IMR-90 (cell line): ENCODE results near the gene CTIF. TPM values are rescaled to one million over a fixed set of nuclear protein-coding genes. Genes with fewer than 3 reads are reported as not detected.

Source experiments
- ATAC-seq: fragments of 200-7000 bp; cut with Tn5 transposase; 2 replicates; pipeline ENCODE4 v1.9.1; 2020; ENCODE audit warnings: low read depth, mild to moderate bottlenecking, moderate library complexity
- BruUV-seq: library from RNA; stranded (reverse); fragments of 400-500 nt; replicated peaks from 2 replicates; lab custom pipeline; 2021; lab: Mats Ljungman, UMichigan
- CTCF ChIA-PET: fragments of 300-600 bp; formaldehyde crosslinking; extraction: SDS; loops from one replicate; lab custom pipeline; 2021; ENCODE audit warnings: antibody characterized with exemption; lab: Yijun Ruan, JAX
- POLR2A ChIA-PET: fragments of 300-600 bp; sonication (Branson Sonifier 250); formaldehyde crosslinking; loops from one replicate; lab custom pipeline; 2022; ENCODE audit warnings: antibody characterized with exemption; ENCODE audit not compliant: unreplicated experiment; lab: Charles Lee
- DNase-seq: peaks from one replicate; pipeline ENCODE4 v3.0.0; 2013
- H2AFZ ChIP-seq: replicated peaks from 2 replicates; pipeline ENCODE3; 2013; ENCODE audit warnings: low read length, mild to moderate bottlenecking; ENCODE audit not compliant: poor library complexity
- H2AK5ac ChIP-seq: 2 replicates; pipeline ENCODE4 v1.6.1; 2013; ENCODE audit warnings: low read depth, low read length, inconsistent platforms
- H2AK9ac ChIP-seq: replicated peaks from 2 replicates; pipeline ENCODE3; 2013; ENCODE audit warnings: mild to moderate bottlenecking, low read depth, low read length, moderate library complexity; ENCODE audit not compliant: poor library complexity
- H2BK120ac ChIP-seq: 2 replicates; pipeline ENCODE4 v1.6.1; 2013; ENCODE audit warnings: low read depth, low read length, inconsistent platforms
- H2BK15ac ChIP-seq: 3 replicates; pipeline ENCODE4 v1.6.1; 2013; ENCODE audit warnings: low read depth, low read length, inconsistent platforms
- H2BK20ac ChIP-seq: 2 replicates; pipeline ENCODE4 v1.6.1; 2013; ENCODE audit warnings: low read depth, mild to moderate bottlenecking, inconsistent platforms, low read length, moderate library complexity
- H2BK5ac ChIP-seq: 2 replicates; pipeline ENCODE4 v1.6.1; 2013; ENCODE audit warnings: mild to moderate bottlenecking, low read depth, low read length, inconsistent platforms; ENCODE audit not compliant: poor library complexity, severe bottlenecking
- H3K14ac ChIP-seq: replicated peaks from 2 replicates; pipeline ENCODE4 v1.6.1; 2013; ENCODE audit warnings: low read depth, low read length, inconsistent platforms
- H3K18ac ChIP-seq: 2 replicates; pipeline ENCODE4 v1.6.1; 2013; ENCODE audit warnings: low read depth, low read length, control low read depth
- H3K23ac ChIP-seq: 2 replicates; pipeline ENCODE4 v1.6.1; 2013; ENCODE audit warnings: low read depth, low read length, inconsistent platforms
- H3K27ac ChIP-seq: 2 replicates; pipeline ENCODE4 v1.5.1; 2013; ENCODE audit warnings: mild to moderate bottlenecking, control low read depth, low read length; ENCODE audit not compliant: insufficient read depth
- H3K27me3 ChIP-seq: 2 replicates; pipeline ENCODE4 v1.6.1; 2013; ENCODE audit warnings: low read length; ENCODE audit not compliant: control insufficient read depth, insufficient read depth
- H3K36me3 ChIP-seq: 2 replicates; pipeline ENCODE4 v1.6.1; 2013; ENCODE audit warnings: low read length, mixed read lengths; ENCODE audit not compliant: control insufficient read depth, insufficient read depth
- H3K4ac ChIP-seq: 2 replicates; pipeline ENCODE4 v1.6.1; 2013; ENCODE audit warnings: low read depth, low read length, inconsistent platforms
- H3K4me1 ChIP-seq: 2 replicates; pipeline ENCODE4 v1.6.1; 2013; ENCODE audit warnings: low read length, mixed read lengths; ENCODE audit not compliant: control insufficient read depth, insufficient read depth
- H3K4me2 ChIP-seq: 2 replicates; pipeline ENCODE4 v1.6.1; 2013; ENCODE audit warnings: low read depth, mild to moderate bottlenecking, control low read depth, low read length, moderate library complexity
- H3K4me3 ChIP-seq: 2 replicates; pipeline ENCODE4 v1.5.1; 2013; ENCODE audit warnings: low read depth, mild to moderate bottlenecking, control low read depth, low read length, moderate library complexity; ENCODE audit not compliant: insufficient read depth
- H3K56ac ChIP-seq: 2 replicates; pipeline ENCODE4 v1.6.1; 2013; ENCODE audit warnings: low read length, inconsistent platforms; ENCODE audit not compliant: insufficient read depth; ENCODE audit errors: extremely low read depth
- H3K79me1 ChIP-seq, 2 experiments: 2 replicates each; pipeline ENCODE4 v1.6.1; 2013; ENCODE audit warnings: low read length in 2 of 2, inconsistent platforms in 1 of 2, low read depth in 1 of 2
- H3K9ac ChIP-seq: 2 replicates; pipeline ENCODE4 v1.6.1; 2013; ENCODE audit warnings: low read depth, low read length, control low read depth
- H3K9me1 ChIP-seq: 2 replicates; pipeline ENCODE4 v1.6.1; 2013; ENCODE audit warnings: low read length, inconsistent platforms; ENCODE audit not compliant: insufficient read depth
- H3K9me3 ChIP-seq: 2 replicates; pipeline ENCODE4 v1.6.1; 2013; ENCODE audit warnings: low read length; ENCODE audit not compliant: control insufficient read depth, insufficient read depth
- H4K20me1 ChIP-seq: 2 replicates; pipeline ENCODE4 v1.6.1; 2013; ENCODE audit warnings: low read length, inconsistent platforms; ENCODE audit not compliant: insufficient read depth
- H4K5ac ChIP-seq: 2 replicates; pipeline ENCODE4 v1.6.1; 2013; ENCODE audit warnings: mild to moderate bottlenecking, low read depth, low read length, control low read depth
- H4K8ac ChIP-seq, 2 experiments: 2 replicates each; pipeline ENCODE4 v1.6.1; 2013; ENCODE audit warnings: low read depth in 2 of 2, low read length in 2 of 2, control low read depth in 1 of 2, inconsistent platforms in 1 of 2
- H4K91ac ChIP-seq: 2 replicates; pipeline ENCODE4 v1.6.1; 2013; ENCODE audit warnings: low read depth, low read length, inconsistent platforms; ENCODE audit not compliant: insufficient read depth
- BHLHE40 ChIP-seq: fragments of 150-350 bp; IDR thresholded peaks from 2 replicates; pipeline ENCODE4 v1.6.1; 2016; ENCODE audit warnings: mild to moderate bottlenecking, low read depth, low read length
- CEBPB ChIP-seq: IDR thresholded peaks from 2 replicates; pipeline ENCODE4 v1.6.1; 2012; ENCODE audit warnings: low read depth, low read length, improper control_type of control experiment
- CHD1 ChIP-seq: IDR thresholded peaks from 2 replicates; pipeline ENCODE4 v1.6.1; 2012; ENCODE audit warnings: low read depth, low read length, improper control_type of control experiment
- ELK1 ChIP-seq: fragments of 150-350 bp; IDR thresholded peaks from 2 replicates; pipeline ENCODE4 v1.6.1; 2016; ENCODE audit warnings: low read depth, mild to moderate bottlenecking, low read length, moderate library complexity, borderline replicate concordance
- FOS ChIP-seq: fragments of 150-350 bp; IDR thresholded peaks from 2 replicates; pipeline ENCODE4 v1.6.1; 2016; ENCODE audit warnings: low read depth, low read length
- MAFK ChIP-seq: IDR thresholded peaks from 2 replicates; pipeline ENCODE4 v1.6.1; 2012; ENCODE audit warnings: low read depth, low read length, improper control_type of control experiment
- MAZ ChIP-seq: IDR thresholded peaks from 2 replicates; pipeline ENCODE4 v1.6.1; 2012; ENCODE audit warnings: low read depth, mild to moderate bottlenecking, low read length, improper control_type of control experiment, moderate library complexity, borderline replicate concordance
- MXI1 ChIP-seq: IDR thresholded peaks from 2 replicates; pipeline ENCODE4 v1.6.1; 2012; ENCODE audit warnings: low read depth, mild to moderate bottlenecking, low read length, moderate library complexity, borderline replicate concordance
- NFE2L2 ChIP-seq: fragments of 150-350 bp; IDR thresholded peaks from 2 replicates; pipeline ENCODE4 v1.6.1; 2016; ENCODE audit warnings: low read depth, mild to moderate bottlenecking, low read length
- POLR2A ChIP-seq: IDR thresholded peaks from 2 replicates; pipeline ENCODE4 v1.6.1; 2012; ENCODE audit warnings: mild to moderate bottlenecking, low read depth, low read length
- RAD21 ChIP-seq: IDR thresholded peaks from 2 replicates; pipeline ENCODE4 v1.6.1; 2012; ENCODE audit warnings: low read length, improper control_type of control experiment
- RCOR1 ChIP-seq: IDR thresholded peaks from 2 replicates; pipeline ENCODE4 v1.6.1; 2012; ENCODE audit warnings: mild to moderate bottlenecking, low read length, improper control_type of control experiment; ENCODE audit not compliant: insufficient replicate concordance
- RFX5 ChIP-seq: IDR thresholded peaks from 2 replicates; pipeline ENCODE4 v1.8.0; 2012; ENCODE audit warnings: low read depth, mild to moderate bottlenecking, low read length, moderate library complexity
- SMC3 ChIP-seq: fragments of 150-350 bp; IDR thresholded peaks from 2 replicates; pipeline ENCODE4 v1.6.1; 2016; ENCODE audit warnings: low read depth, mild to moderate bottlenecking, antibody characterized with exemption, low read length, moderate library complexity
- USF2 ChIP-seq: fragments of 150-350 bp; IDR thresholded peaks from 2 replicates; pipeline ENCODE4 v1.6.1; 2017; ENCODE audit warnings: mild to moderate bottlenecking, antibody characterized with exemption, low read length, low read depth
- WGBS, 2 experiments: methylation state at CpG; one replicate each; pipeline versions ENCODE4 v1.1.5 to v1.1.7; 2013; ENCODE audit warnings: missing lambda C conversion rate in 2 of 2; ENCODE audit not compliant: insufficient read length in 1 of 2; ENCODE audit errors: extremely low coverage in 2 of 2; 5-methylcytosine and 5-hydroxymethylcytosine counted together
- dilution Hi-C: fragments of 300-500 bp; cut with HindIII; formaldehyde crosslinking; loops from one replicate; pipeline ENCODE4 v1.14.3; 2018; ENCODE audit warnings: low sequenced_read_pairs; ENCODE audit not compliant: unreplicated experiment
- in situ Hi-C: fragments of 300-500 bp; cut with MboI; formaldehyde crosslinking; loops from 3 replicates; pipeline ENCODE4 v1.14.3; 2019; ENCODE audit warnings: low sequenced_read_pairs, inconsistent platforms, mixed read lengths
- intact Hi-C: fragments of 100-400 bp; cut with micrococcal nuclease; formaldehyde crosslinking; loops from 2 replicates; pipeline ENCODE4 v1.10.0; 2022
- polyA plus RNA-seq, 3 experiments: library from polyadenylated mRNA; depleted of rRNA; stranded (reverse); fragments of >200 nt; gene quantifications; 2 replicates each; pipeline ENCODE4 v1.2.3, GENCODE V29; 2012; ENCODE audit warnings: low replicate concordance in 1 of 3
- total RNA-seq: library from RNA; depleted of rRNA; stranded (reverse); fragments of >200 nt; gene quantifications from 2 replicates; pipeline ENCODE4 v1.2.3, GENCODE V29; 2012

CTIF gene
- total and polyA plus RNA-seq, 2 of the 4 experiments (the other 2 are of a cell fraction), result 25.1 to 57.0 TPM

GRCh38 chr18:48860269-48861180 is 321.7 kb downstream of the CTIF start:
- Histone ChIP-seq H3K23ac (no peak overlapping the region), H2AK5ac (no peak overlapping the region), H3K4me3 (no peak overlapping the region), H3K36me3 (peaks cover 50% of the 10 kb centered on the region), H3K79me1 (peaks cover 9 to 41% of the 10 kb centered on the region in 2 experiments; a peak in 3 of 4 replicates), H2AFZ (no peak overlapping the region), H2BK5ac (no peak overlapping the region), H3K4me1 (peaks cover 2% of the 10 kb centered on the region; the same call in 1 of the 2 replicates), H4K91ac (no peak overlapping the region), H2BK120ac (no peak overlapping the region), H3K18ac (no peak overlapping the region), H3K4me2 (no peak overlapping the region), H2BK15ac (no peak overlapping the region), H3K4ac (no peak overlapping the region), H4K8ac (no peak overlapping the region), H3K9me3 (no peaks in the 10 kb centered on the region), H4K20me1 (peaks cover 3% of the 10 kb centered on the region; the same call in 1 of the 2 replicates), H2BK20ac (no peak overlapping the region), H3K27ac (no peak overlapping the region), H3K56ac (no peak overlapping the region), H3K14ac (no peak overlapping the region), H2AK9ac (no peak overlapping the region), H4K5ac (no peak overlapping the region), H3K9ac (no peak overlapping the region), H3K27me3 (no peaks in the 10 kb centered on the region), H3K9me1 (peaks cover 8% of the 10 kb centered on the region)
- BruUV-seq, result no TSS peak
- DNase-seq, result no peak
- in situ Hi-C loops, result no loop called here
- ChIA-PET CTCF (no interaction called here), POLR2A (no interaction called here)
- dilution Hi-C loops, result no loop called here
- no peak for ATAC-seq
- 89% methylated on average over 14 of the region's 28 CpGs; no CpG with 5 or more reads in 1 of the 2 experiments for WGBS, 2 experiments
- intact Hi-C loops, result no loop called here
- TF ChIP-seq RAD21 (no peak), MXI1 (no peak), MAZ (no peak), CHD1 (no peak), FOS (no peak), NFE2L2 (no peak), RCOR1 (no peak), MAFK (no peak), USF2 (no peak), RFX5 (no peak), POLR2A (no peak), SMC3 (no peak), BHLHE40 (no peak), ELK1 (no peak), CEBPB (no peak)
